Panc1 (cell line): ENCODE results near the gene FRMD4A. TPM values are rescaled to one million over a fixed set of nuclear protein-coding genes. Genes with fewer than 3 reads are reported as not detected.

Experiments
- ATAC-seq: fragments of 200-7000 bp; cut with Tn5 transposase; 2 replicates; pipeline ENCODE4 v1.9.1; 2020; ENCODE audit warnings: mild to moderate bottlenecking, moderate library complexity
- BruUV-seq: library from RNA; stranded (reverse); fragments of 400-500 nt; replicated peaks from 2 replicates; lab custom pipeline; 2021; lab: Mats Ljungman, UMichigan
- CTCF ChIA-PET: fragments of 300-600 bp; sonication (Branson Sonifier 250); formaldehyde crosslinking; loops from one replicate; lab custom pipeline; 2022; ENCODE audit warnings: antibody characterized with exemption; lab: Charles Lee
- POLR2A ChIA-PET: fragments of 300-600 bp; sonication (Branson Sonifier 250); formaldehyde crosslinking; loops from one replicate; lab custom pipeline; 2022; ENCODE audit warnings: antibody characterized with exemption; lab: Charles Lee
- DNase-seq: peaks from one replicate; pipeline ENCODE4 v3.0.0-alpha.2; 2010; ENCODE audit warnings: low read depth, low spot score
- H3K27ac ChIP-seq: 2 replicates; pipeline ENCODE4 v1.5.1; 2011; ENCODE audit warnings: mild to moderate bottlenecking, low read length, inconsistent platforms
- H3K27me3 ChIP-seq: fragments of 200-500 bp; sonication (Bioruptor generic); 2 replicates; pipeline ENCODE4 v1.6.0; 2014; ENCODE audit warnings: low read length, inconsistent platforms; ENCODE audit not compliant: control insufficient read depth, insufficient read depth
- H3K36me3 ChIP-seq: fragments of 200-500 bp; sonication (Bioruptor generic); 2 replicates; pipeline ENCODE4 v1.5.1; 2014; ENCODE audit warnings: inconsistent platforms, mild to moderate bottlenecking, low read length, moderate library complexity; ENCODE audit not compliant: control insufficient read depth, insufficient read depth
- H3K4me1 ChIP-seq: 2 replicates; pipeline ENCODE4 v1.5.1; 2011; ENCODE audit warnings: inconsistent platforms, mild to moderate bottlenecking, low read length, moderate library complexity; ENCODE audit not compliant: control insufficient read depth, insufficient read depth
- H3K4me3 ChIP-seq, 2 experiments: 2 replicates each; pipeline ENCODE4 v1.5.1; 2011 to 2012; ENCODE audit warnings: low read depth in 2 of 2, low read length in 2 of 2, mild to moderate bottlenecking in 2 of 2, inconsistent platforms in 1 of 2, moderate library complexity in 1 of 2
- H3K9me3 ChIP-seq: fragments of 200-500 bp; sonication (Bioruptor generic); 2 replicates; pipeline ENCODE4 v1.5.1; 2014; ENCODE audit warnings: low read depth, mild to moderate bottlenecking, inconsistent platforms, low read length, moderate library complexity; ENCODE audit not compliant: control insufficient read depth, insufficient read depth
- POLR2AphosphoS5 ChIP-seq: IDR thresholded peaks from 2 replicates; pipeline ENCODE4 v1.6.1; 2012; ENCODE audit warnings: mild to moderate bottlenecking, low read depth, low read length, moderate library complexity
- SIN3A ChIP-seq: IDR thresholded peaks from 2 replicates; pipeline ENCODE4 v1.6.1; 2012; ENCODE audit warnings: low read depth, mild to moderate bottlenecking, low read length, moderate library complexity, borderline replicate concordance; ENCODE audit not compliant: insufficient read depth
- TCF7L2 ChIP-seq: IDR thresholded peaks from 2 replicates; pipeline ENCODE4 v1.6.1; 2011; ENCODE audit warnings: mild to moderate bottlenecking, low read depth, low read length, inconsistent platforms
- in situ Hi-C: cut with HindIII; loops from 2 replicates; pipeline ENCODE4 v1.10.0; 2016; ENCODE audit warnings: low sequenced_read_pairs, low pct_unique_long_range_greater_than_20kb
- intact Hi-C: fragments of 100-400 bp; cut with micrococcal nuclease; formaldehyde crosslinking; loops from one replicate; pipeline ENCODE4 v1.10.0; 2022; ENCODE audit not compliant: unreplicated experiment
- total RNA-seq: library from RNA; stranded (reverse); gene quantifications from one replicate; pipeline ENCODE4 v1.2.1, GENCODE V29; 2021; ENCODE audit not compliant: unreplicated experiment
- TF ChIP-seq, protein P1 (sequence below): fragments of 450-650 bp; IDR thresholded peaks from 2 replicates; pipeline ENCODE4 v1.5.1; 2017; ENCODE audit warnings: mild to moderate bottlenecking
- TF ChIP-seq, protein P2 (sequence below), 2 experiments: IDR thresholded peaks; 2 replicates each; pipeline ENCODE4 v1.6.1; 2011 to 2012; ENCODE audit warnings: low read depth in 2 of 2, control low read depth in 1 of 2, low read length in 1 of 2, mild to moderate bottlenecking in 1 of 2, moderate library complexity in 1 of 2; ENCODE audit not compliant: insufficient read depth in 1 of 2

The FRMD4A gene
- total RNA-seq, 1 experiment from 2014 or later, result 7.1 TPM

DNA sequence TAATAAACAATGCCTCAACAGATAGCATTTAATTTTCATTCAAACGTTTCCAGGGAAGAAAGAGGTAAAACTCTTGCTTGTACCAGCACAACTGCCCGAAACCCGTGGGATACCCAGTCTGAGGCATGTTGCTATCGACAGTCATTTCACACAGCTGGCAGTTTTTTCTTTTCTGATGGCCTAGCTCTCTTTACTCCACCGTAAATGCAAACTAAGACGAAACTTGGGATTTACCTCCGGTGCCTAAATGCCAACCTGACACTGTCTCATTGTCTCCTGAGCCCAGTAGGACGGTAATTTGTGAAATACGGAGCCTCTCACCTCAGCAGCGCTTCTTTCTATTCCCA, 600.4 kb downstream of the FRMD4A start:
- BruUV-seq, result no TSS peak
- H3K27ac ChIP-seq, result no peak overlapping the region
- DNase-seq (no peak), ATAC-seq (no peak)
- H3K9me3 ChIP-seq, result no peaks in the 10 kb centered on the region
- no peaks in the 10 kb centered on the region for H3K4me1 ChIP-seq
- TF ChIP-seq, protein P1, sequence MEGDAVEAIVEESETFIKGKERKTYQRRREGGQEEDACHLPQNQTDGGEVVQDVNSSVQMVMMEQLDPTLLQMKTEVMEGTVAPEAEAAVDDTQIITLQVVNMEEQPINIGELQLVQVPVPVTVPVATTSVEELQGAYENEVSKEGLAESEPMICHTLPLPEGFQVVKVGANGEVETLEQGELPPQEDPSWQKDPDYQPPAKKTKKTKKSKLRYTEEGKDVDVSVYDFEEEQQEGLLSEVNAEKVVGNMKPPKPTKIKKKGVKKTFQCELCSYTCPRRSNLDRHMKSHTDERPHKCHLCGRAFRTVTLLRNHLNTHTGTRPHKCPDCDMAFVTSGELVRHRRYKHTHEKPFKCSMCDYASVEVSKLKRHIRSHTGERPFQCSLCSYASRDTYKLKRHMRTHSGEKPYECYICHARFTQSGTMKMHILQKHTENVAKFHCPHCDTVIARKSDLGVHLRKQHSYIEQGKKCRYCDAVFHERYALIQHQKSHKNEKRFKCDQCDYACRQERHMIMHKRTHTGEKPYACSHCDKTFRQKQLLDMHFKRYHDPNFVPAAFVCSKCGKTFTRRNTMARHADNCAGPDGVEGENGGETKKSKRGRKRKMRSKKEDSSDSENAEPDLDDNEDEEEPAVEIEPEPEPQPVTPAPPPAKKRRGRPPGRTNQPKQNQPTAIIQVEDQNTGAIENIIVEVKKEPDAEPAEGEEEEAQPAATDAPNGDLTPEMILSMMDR, result no peak
- TF ChIP-seq TCF7L2, result no peak
- TF ChIP-seq, protein P2, sequence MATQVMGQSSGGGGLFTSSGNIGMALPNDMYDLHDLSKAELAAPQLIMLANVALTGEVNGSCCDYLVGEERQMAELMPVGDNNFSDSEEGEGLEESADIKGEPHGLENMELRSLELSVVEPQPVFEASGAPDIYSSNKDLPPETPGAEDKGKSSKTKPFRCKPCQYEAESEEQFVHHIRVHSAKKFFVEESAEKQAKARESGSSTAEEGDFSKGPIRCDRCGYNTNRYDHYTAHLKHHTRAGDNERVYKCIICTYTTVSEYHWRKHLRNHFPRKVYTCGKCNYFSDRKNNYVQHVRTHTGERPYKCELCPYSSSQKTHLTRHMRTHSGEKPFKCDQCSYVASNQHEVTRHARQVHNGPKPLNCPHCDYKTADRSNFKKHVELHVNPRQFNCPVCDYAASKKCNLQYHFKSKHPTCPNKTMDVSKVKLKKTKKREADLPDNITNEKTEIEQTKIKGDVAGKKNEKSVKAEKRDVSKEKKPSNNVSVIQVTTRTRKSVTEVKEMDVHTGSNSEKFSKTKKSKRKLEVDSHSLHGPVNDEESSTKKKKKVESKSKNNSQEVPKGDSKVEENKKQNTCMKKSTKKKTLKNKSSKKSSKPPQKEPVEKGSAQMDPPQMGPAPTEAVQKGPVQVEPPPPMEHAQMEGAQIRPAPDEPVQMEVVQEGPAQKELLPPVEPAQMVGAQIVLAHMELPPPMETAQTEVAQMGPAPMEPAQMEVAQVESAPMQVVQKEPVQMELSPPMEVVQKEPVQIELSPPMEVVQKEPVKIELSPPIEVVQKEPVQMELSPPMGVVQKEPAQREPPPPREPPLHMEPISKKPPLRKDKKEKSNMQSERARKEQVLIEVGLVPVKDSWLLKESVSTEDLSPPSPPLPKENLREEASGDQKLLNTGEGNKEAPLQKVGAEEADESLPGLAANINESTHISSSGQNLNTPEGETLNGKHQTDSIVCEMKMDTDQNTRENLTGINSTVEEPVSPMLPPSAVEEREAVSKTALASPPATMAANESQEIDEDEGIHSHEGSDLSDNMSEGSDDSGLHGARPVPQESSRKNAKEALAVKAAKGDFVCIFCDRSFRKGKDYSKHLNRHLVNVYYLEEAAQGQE (IDR thresholded peaks at IDR 0.05; ENCODE audit: insufficient read depth in 1 of 2, low read depth in 2 of 2, low read length in 1 of 2), result no peak
- intact Hi-C loops, result no loop called here
- no peak overlapping the region for H3K4me3 ChIP-seq
- no peaks in the 10 kb centered on the region for H3K36me3 ChIP-seq
- POLR2A ChIA-PET, result no interaction called here
- in situ Hi-C loops, result no loop called here
- H3K27me3 ChIP-seq, result no peaks in the 10 kb centered on the region
- CTCF ChIA-PET, result no interaction called here

DNA sequence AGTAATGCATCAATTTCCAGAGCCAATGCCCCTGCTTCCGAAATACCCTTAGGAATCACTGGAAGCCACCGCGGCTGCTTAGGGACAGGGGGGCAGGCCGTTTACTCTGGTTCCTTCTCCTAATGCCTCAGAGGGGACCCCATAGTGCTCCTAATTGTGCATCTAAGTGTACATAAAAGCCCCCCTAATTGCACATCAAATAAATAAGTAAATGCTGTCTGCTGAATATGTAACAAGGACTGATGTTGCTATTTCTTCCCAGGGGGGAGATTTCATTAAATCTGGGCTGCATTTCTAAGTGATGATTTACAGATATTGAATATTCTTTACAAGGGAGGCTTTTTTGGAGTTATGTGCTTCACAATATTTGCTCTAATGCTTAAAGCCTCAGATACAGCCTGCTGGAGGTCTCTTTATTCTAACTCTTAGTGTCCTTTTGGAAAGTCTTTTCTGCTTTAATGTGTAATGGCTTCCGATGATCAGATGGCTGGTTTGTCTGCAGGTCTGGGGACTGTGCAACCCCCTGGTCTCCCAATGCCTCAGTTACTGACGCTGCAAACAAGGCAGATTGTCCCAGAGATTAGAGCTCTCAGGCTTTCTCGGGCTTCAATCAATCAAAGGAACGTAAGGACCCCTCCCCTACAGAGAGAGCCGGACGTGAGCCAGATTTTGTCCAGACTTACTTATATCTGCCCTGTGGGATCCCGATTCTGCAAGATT, 601.0 kb downstream of the FRMD4A start:
- Histone ChIP-seq H3K4me1 (no peaks in the 10 kb centered on the region), H3K4me3 (no peak overlapping the region), H3K27ac (no peak overlapping the region), H3K36me3 (no peaks in the 10 kb centered on the region), H3K27me3 (no peaks in the 10 kb centered on the region), H3K9me3 (no peaks in the 10 kb centered on the region)
- TF ChIP-seq SIN3A, result no peak
- TF ChIP-seq, protein P2 (IDR thresholded peaks at IDR 0.05; ENCODE audit: insufficient read depth in 1 of 2, low read depth in 2 of 2, low read length in 1 of 2), result no peak
- TF ChIP-seq TCF7L2, result no peak
- TF ChIP-seq POLR2AphosphoS5, result no peak
- TF ChIP-seq, protein P1, result no peak
- in situ Hi-C loops, result no loop called here
- intact Hi-C loops, result no loop called here
- no peak for DNase-seq
- no peak for ATAC-seq
- no TSS peak for BruUV-seq
- ChIA-PET CTCF (no interaction called here), POLR2A (no interaction called here)
